ENCODE measurements around the gene PMM2.

PMM2 gene

GRCh38 chr16:8753416-8754054 is 44.1 kb upstream of the PMM2 start:
- no peak overlapping the region for H3K4me2 ChIP-seq (ENCODE audit: low read length)
- H2BK5ac ChIP-seq (ENCODE audit: low read depth, low read length, poor library complexity) = no peak overlapping the region
- no peak overlapping the region for H4K91ac ChIP-seq (ENCODE audit: low read depth, low read length)
- no peak overlapping the region for H2BK12ac ChIP-seq (ENCODE audit: low read length)
- no peaks in the 10 kb centered on the region for H3K27me3 ChIP-seq (ENCODE audit: insufficient read depth, low read length)
- H3K27ac ChIP-seq (ENCODE audit: low read depth, low read length) = no peak overlapping the region
- H4K8ac ChIP-seq (ENCODE audit: low read depth, low read length) = no peak overlapping the region
- H3K79me1 ChIP-seq (ENCODE audit: low read length) = no peaks in the 10 kb centered on the region
- H3K23ac ChIP-seq (ENCODE audit: low read length) = no peak overlapping the region
- no peak overlapping the region for H2AFZ ChIP-seq (ENCODE audit: insufficient read depth, low read length, poor library complexity)
- H3K9me3 ChIP-seq (ENCODE audit: insufficient read depth, low read depth, low read length) = no peaks in the 10 kb centered on the region
- H3K4me3 ChIP-seq (ENCODE audit: low read depth, low read length) = no peak overlapping the region
- no peaks in the 10 kb centered on the region for H3K36me3 ChIP-seq (ENCODE audit: control insufficient read depth in 1 of 2, insufficient read depth in 2 of 2, low read length in 2 of 2)
- H4K12ac ChIP-seq (ENCODE audit: low read depth, low read length) = no peak overlapping the region
- H2BK120ac ChIP-seq (ENCODE audit: insufficient read depth, low read length, poor library complexity) = no peak overlapping the region
- peaks cover 7 to 10% of the 10 kb centered on the region in 2 experiments for H3K4me1 ChIP-seq (ENCODE audit: control insufficient read depth in 1 of 2, insufficient read depth in 2 of 2, low read length in 2 of 2)
- no peak overlapping the region for H3K9ac ChIP-seq (ENCODE audit: low read length)
- no peak overlapping the region for H3K14ac ChIP-seq (ENCODE audit: low read length)
- H3K18ac ChIP-seq (ENCODE audit: low read length) = no peak overlapping the region
- WGBS (ENCODE audit: extremely low coverage, insufficient coverage, insufficient read length) = no CpG with 5 or more reads among the region's 9 CpGs
- no peak for DNase-seq
- H3K79me2 ChIP-seq (ENCODE audit: control insufficient read depth, insufficient read depth, low read length, poor library complexity) = no peaks in the 10 kb centered on the region
- no peak overlapping the region for H2AK5ac ChIP-seq (ENCODE audit: low read length)
- H3K4ac ChIP-seq (ENCODE audit: low read depth, low read length) = no peak overlapping the region

GRCh38 chr16:8756755-8757154 is 40.9 kb upstream of the PMM2 start:
- peak in 1 of 2 donors; percentile 23 for DNase-seq
- no peak overlapping the region for H2AK5ac ChIP-seq (ENCODE audit: low read length)
- H3K4me2 ChIP-seq (ENCODE audit: low read length) = no peak overlapping the region
- no peak overlapping the region for H4K91ac ChIP-seq (ENCODE audit: low read depth, low read length)
- no peak overlapping the region for H3K27ac ChIP-seq (ENCODE audit: low read depth, low read length)
- H3K36me3 ChIP-seq (ENCODE audit: control insufficient read depth in 1 of 2, insufficient read depth in 2 of 2, low read length in 2 of 2) = no peaks in the 10 kb centered on the region
- no peak overlapping the region for H3K18ac ChIP-seq (ENCODE audit: low read length)
- H3K4ac ChIP-seq (ENCODE audit: low read depth, low read length) = no peak overlapping the region
- H4K12ac ChIP-seq (ENCODE audit: low read depth, low read length) = no peak overlapping the region
- H2BK5ac ChIP-seq (ENCODE audit: low read depth, low read length, poor library complexity) = no peak overlapping the region
- WGBS (ENCODE audit: extremely low coverage, insufficient coverage, insufficient read length) = no CpG with 5 or more reads among the region's 5 CpGs
- no peaks in the 10 kb centered on the region for H3K27me3 ChIP-seq (ENCODE audit: insufficient read depth, low read length)
- no peaks in the 10 kb centered on the region for H3K79me1 ChIP-seq (ENCODE audit: low read length)
- H3K4me3 ChIP-seq (ENCODE audit: low read depth, low read length) = no peak overlapping the region
- no peak overlapping the region for H2BK12ac ChIP-seq (ENCODE audit: low read length)
- H3K23ac ChIP-seq (ENCODE audit: low read length) = no peak overlapping the region
- no peaks in the 10 kb centered on the region for H3K79me2 ChIP-seq (ENCODE audit: control insufficient read depth, insufficient read depth, low read length, poor library complexity)
- H3K4me1 ChIP-seq (ENCODE audit: control insufficient read depth in 1 of 2, insufficient read depth in 2 of 2, low read length in 2 of 2) = peaks cover 3 to 5% of the 10 kb centered on the region in 2 experiments
- no peak overlapping the region for H4K8ac ChIP-seq (ENCODE audit: low read depth, low read length)
- H3K9me3 ChIP-seq (ENCODE audit: insufficient read depth, low read depth, low read length) = no peaks in the 10 kb centered on the region
- H2BK120ac ChIP-seq (ENCODE audit: insufficient read depth, low read length, poor library complexity) = no peak overlapping the region
- no peak overlapping the region for H3K14ac ChIP-seq (ENCODE audit: low read length)
- H2AFZ ChIP-seq (ENCODE audit: insufficient read depth, low read length, poor library complexity) = no peak overlapping the region
- H3K9ac ChIP-seq (ENCODE audit: low read length) = no peak overlapping the region

- no peak overlapping the region for H2AFZ ChIP-seq (ENCODE audit: insufficient read depth, low read length, poor library complexity)
Observed at GRCh38 chr16:8758022-8758421, 39.6 kb upstream of the PMM2 start.

GRCh38 chr16:8760021-8760420 is 37.6 kb upstream of the PMM2 start:
- Histone ChIP-seq H3K4me2 (ENCODE audit: low read length) (no peak overlapping the region), H3K9ac (ENCODE audit: low read length) (no peak overlapping the region), H4K12ac (ENCODE audit: low read depth, low read length) (no peak overlapping the region), H3K36me3 (ENCODE audit: control insufficient read depth in 1 of 2, insufficient read depth in 2 of 2, low read length in 2 of 2) (no peaks in the 10 kb centered on the region), H2BK5ac (ENCODE audit: low read depth, low read length, poor library complexity) (no peak overlapping the region), H2BK12ac (ENCODE audit: low read length) (no peak overlapping the region), H3K9me3 (ENCODE audit: insufficient read depth, low read depth, low read length) (peaks cover 4% of the 10 kb centered on the region), H2AK5ac (ENCODE audit: low read length) (no peak overlapping the region), H3K4me3 (ENCODE audit: low read depth, low read length) (no peak overlapping the region), H3K27ac (ENCODE audit: low read depth, low read length) (no peak overlapping the region), H3K4me1 (ENCODE audit: control insufficient read depth in 1 of 2, insufficient read depth in 2 of 2, low read length in 2 of 2) (no peaks in the 10 kb centered on the region), H4K8ac (ENCODE audit: low read depth, low read length) (no peak overlapping the region), H3K79me1 (ENCODE audit: low read length) (no peaks in the 10 kb centered on the region), H3K18ac (ENCODE audit: low read length) (no peak overlapping the region), H3K27me3 (ENCODE audit: insufficient read depth, low read length) (no peaks in the 10 kb centered on the region), H4K91ac (ENCODE audit: low read depth, low read length) (no peak overlapping the region), H2AFZ (ENCODE audit: insufficient read depth, low read length, poor library complexity) (no peak overlapping the region), H2BK120ac (ENCODE audit: insufficient read depth, low read length, poor library complexity) (no peak overlapping the region), H3K23ac (ENCODE audit: low read length) (no peak overlapping the region), H3K4ac (ENCODE audit: low read depth, low read length) (no peak overlapping the region), H3K79me2 (ENCODE audit: control insufficient read depth, insufficient read depth, low read length, poor library complexity) (no peaks in the 10 kb centered on the region), H3K14ac (ENCODE audit: low read length) (no peak overlapping the region)
- WGBS (ENCODE audit: extremely low coverage, insufficient coverage, insufficient read length) = no CpG with 5 or more reads among the region's 10 CpGs
- no peak for DNase-seq

More at GRCh38 chr16:8758022-8758421, 39.6 kb upstream of the PMM2 start:
- H3K14ac ChIP-seq (ENCODE audit: low read length) = no peak overlapping the region
- no peak overlapping the region for H3K9ac ChIP-seq (ENCODE audit: low read length)
- no peak for DNase-seq
- no peak overlapping the region for H4K12ac ChIP-seq (ENCODE audit: low read depth, low read length)
- H2BK120ac ChIP-seq (ENCODE audit: insufficient read depth, low read length, poor library complexity) = no peak overlapping the region
- H2BK5ac ChIP-seq (ENCODE audit: low read depth, low read length, poor library complexity) = no peak overlapping the region
- H2BK12ac ChIP-seq (ENCODE audit: low read length) = no peak overlapping the region
- no peak overlapping the region for H4K91ac ChIP-seq (ENCODE audit: low read depth, low read length)
- no peak overlapping the region for H3K27ac ChIP-seq (ENCODE audit: low read depth, low read length)
- H2AK5ac ChIP-seq (ENCODE audit: low read length) = no peak overlapping the region
- no peak overlapping the region for H3K23ac ChIP-seq (ENCODE audit: low read length)
- H4K8ac ChIP-seq (ENCODE audit: low read depth, low read length) = no peak overlapping the region
- no peaks in the 10 kb centered on the region for H3K4me1 ChIP-seq (ENCODE audit: control insufficient read depth in 1 of 2, insufficient read depth in 2 of 2, low read length in 2 of 2)
- H3K18ac ChIP-seq (ENCODE audit: low read length) = no peak overlapping the region
- no peak overlapping the region for H3K4me3 ChIP-seq (ENCODE audit: low read depth, low read length)
- H3K79me1 ChIP-seq (ENCODE audit: low read length) = no peaks in the 10 kb centered on the region
- no peaks in the 10 kb centered on the region for H3K36me3 ChIP-seq (ENCODE audit: control insufficient read depth in 1 of 2, insufficient read depth in 2 of 2, low read length in 2 of 2)
- H3K4ac ChIP-seq (ENCODE audit: low read depth, low read length) = no peak overlapping the region
- H3K27me3 ChIP-seq (ENCODE audit: insufficient read depth, low read length) = no peaks in the 10 kb centered on the region
- no CpG with 5 or more reads among the region's 6 CpGs for WGBS (ENCODE audit: extremely low coverage, insufficient coverage, insufficient read length)
- no peak overlapping the region for H3K4me2 ChIP-seq (ENCODE audit: low read length)
- peaks cover 2% of the 10 kb centered on the region for H3K9me3 ChIP-seq (ENCODE audit: insufficient read depth, low read depth, low read length)
- H3K79me2 ChIP-seq (ENCODE audit: control insufficient read depth, insufficient read depth, low read length, poor library complexity) = no peaks in the 10 kb centered on the region
